Transverse colon (tissue), 4 donors: ENCODE data around the gene VPS35L. TPM values are rescaled to one million over a fixed set of nuclear protein-coding genes. Genes with fewer than 3 reads are reported as not detected.

Experiments used
- DNase-seq: peaks from one replicate; pipeline ENCODE4 v3.0.0-alpha.2; 2019
- H3K27ac ChIP-seq, 4 donors: fragments of 200-600 bp; sonication (generic); 2 replicates each; pipeline ENCODE4 v1.5.1; 2016 to 2018; ENCODE audit warnings: inconsistent platforms in 4 of 4
- H3K27me3 ChIP-seq: fragments of 200-600 bp; sonication (generic); 2 replicates; pipeline ENCODE4 v1.5.1; 2017; ENCODE audit warnings: inconsistent platforms
- H3K36me3 ChIP-seq, 4 donors: fragments of 200-600 bp; sonication (generic); 2 replicates each; pipeline ENCODE4 v1.5.1; 2017 to 2019; ENCODE audit warnings: inconsistent platforms in 4 of 4
- H3K4me1 ChIP-seq, 4 donors: fragments of 200-600 bp; sonication (generic); 2 replicates each; pipeline ENCODE4 v1.5.1; 2017 to 2020; ENCODE audit warnings: inconsistent platforms in 4 of 4
- H3K4me3 ChIP-seq, 4 donors: fragments of 200-600 bp; sonication (generic); 1 replicate in 1 of 4; 2 replicates in 3 of 4; pipeline versions ENCODE4 v1.5.1 to v1.6.1; 2017 to 2019; ENCODE audit warnings: inconsistent platforms in 4 of 4
- H3K9me3 ChIP-seq, 2 donors: fragments of 200-600 bp; sonication (generic); 2 replicates each; pipeline ENCODE4 v1.5.1; 2017 to 2019; ENCODE audit warnings: inconsistent platforms in 2 of 2
- EP300 ChIP-seq: sonication (generic); formaldehyde crosslinking; IDR thresholded peaks from one replicate; pipeline ENCODE4 v1.6.1; 2017; ENCODE audit warnings: antibody characterized with exemption, low read depth
- POLR2A ChIP-seq: fragments of 450-650 bp; IDR thresholded peaks from one replicate; pipeline ENCODE4 v1.6.1; 2016; ENCODE audit warnings: antibody characterized with exemption, mild to moderate bottlenecking, moderate library complexity
- POLR2AphosphoS5 ChIP-seq, 3 donors: sonication (generic); formaldehyde crosslinking; IDR thresholded peaks; one replicate each; pipeline ENCODE4 v1.6.1; 2016; ENCODE audit warnings: antibody characterized with exemption in 3 of 3
- WGBS, 2 donors: methylation state at CpG; one replicate each; pipeline ENCODE4 v1.1.5; 2018; ENCODE audit warnings: low coverage in 1 of 2; 5-methylcytosine and 5-hydroxymethylcytosine counted together
- in situ Hi-C, 4 donors: fragments of 200-750 bp; cut with MboI; loops; one replicate each; pipeline versions ENCODE4 v1.15.0 to v1.15.1; 2017; ENCODE audit warnings: low sequenced_read_pairs in 3 of 4, low pct_ligation_motif_present in 1 of 4, low pct_unique_long_range_greater_than_20kb in 1 of 4
- intact Hi-C: fragments of 100-400 bp; cut with DNase I; formaldehyde crosslinking; loops from one replicate; pipeline ENCODE4 v1.15.1; 2023; ENCODE audit warnings: low total_unique reads
- total RNA-seq, 4 donors: library from RNA; depleted of rRNA; stranded (reverse); fragments of >200 nt; gene quantifications; one replicate each; pipeline ENCODE4 v1.1.0, GENCODE V29; 2016
- TF ChIP-seq, protein P1 (sequence below), 5 experiments: fragments of 200-600 bp in 3 of 5; fragments of 450-650 bp in 2 of 5; sonication (generic) in 3 of 5; IDR thresholded peaks; 1 replicate in 2 of 5; 2 replicates in 3 of 5; pipeline ENCODE4 v1.5.1; 2016 to 2017; ENCODE audit warnings: antibody characterized with exemption in 5 of 5, inconsistent platforms in 3 of 5, mild to moderate bottlenecking in 2 of 5, moderate library complexity in 1 of 5

VPS35L gene
- total RNA-seq, 4 donors from 2014 or later: 40.0 to 89.8 (median 51.5) TPM

- Histone ChIP-seq H3K36me3 (peaks cover 0 to 21% (median 3%) of the 10 kb centered on the region in 4 donors), H3K4me1 (no peaks in the 10 kb centered on the region), H3K27ac (peak overlapping the region in 1 of 4 donors; percentile 36), H3K9me3 (no peaks in the 10 kb centered on the region), H3K4me3 (no peak overlapping the region), H3K27me3 (no peaks in the 10 kb centered on the region)
- intact Hi-C loops: no loop called here
- in situ Hi-C loops: no loop called here
- DNase-seq: no peak
- WGBS, 2 donors: 73 to 77% methylated on average over 4 of the region's 4 CpGs
- TF ChIP-seq POLR2A (no peak), EP300 (no peak), POLR2AphosphoS5 (IDR thresholded peaks at IDR 0.05) (no peak)
- TF ChIP-seq, protein P1, sequence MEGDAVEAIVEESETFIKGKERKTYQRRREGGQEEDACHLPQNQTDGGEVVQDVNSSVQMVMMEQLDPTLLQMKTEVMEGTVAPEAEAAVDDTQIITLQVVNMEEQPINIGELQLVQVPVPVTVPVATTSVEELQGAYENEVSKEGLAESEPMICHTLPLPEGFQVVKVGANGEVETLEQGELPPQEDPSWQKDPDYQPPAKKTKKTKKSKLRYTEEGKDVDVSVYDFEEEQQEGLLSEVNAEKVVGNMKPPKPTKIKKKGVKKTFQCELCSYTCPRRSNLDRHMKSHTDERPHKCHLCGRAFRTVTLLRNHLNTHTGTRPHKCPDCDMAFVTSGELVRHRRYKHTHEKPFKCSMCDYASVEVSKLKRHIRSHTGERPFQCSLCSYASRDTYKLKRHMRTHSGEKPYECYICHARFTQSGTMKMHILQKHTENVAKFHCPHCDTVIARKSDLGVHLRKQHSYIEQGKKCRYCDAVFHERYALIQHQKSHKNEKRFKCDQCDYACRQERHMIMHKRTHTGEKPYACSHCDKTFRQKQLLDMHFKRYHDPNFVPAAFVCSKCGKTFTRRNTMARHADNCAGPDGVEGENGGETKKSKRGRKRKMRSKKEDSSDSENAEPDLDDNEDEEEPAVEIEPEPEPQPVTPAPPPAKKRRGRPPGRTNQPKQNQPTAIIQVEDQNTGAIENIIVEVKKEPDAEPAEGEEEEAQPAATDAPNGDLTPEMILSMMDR (IDR thresholded peaks at IDR 0.05): no peak
These were observed 89.4 kb downstream of the VPS35L start for GRCh38 chr16:19644877-19645276.

DNA sequence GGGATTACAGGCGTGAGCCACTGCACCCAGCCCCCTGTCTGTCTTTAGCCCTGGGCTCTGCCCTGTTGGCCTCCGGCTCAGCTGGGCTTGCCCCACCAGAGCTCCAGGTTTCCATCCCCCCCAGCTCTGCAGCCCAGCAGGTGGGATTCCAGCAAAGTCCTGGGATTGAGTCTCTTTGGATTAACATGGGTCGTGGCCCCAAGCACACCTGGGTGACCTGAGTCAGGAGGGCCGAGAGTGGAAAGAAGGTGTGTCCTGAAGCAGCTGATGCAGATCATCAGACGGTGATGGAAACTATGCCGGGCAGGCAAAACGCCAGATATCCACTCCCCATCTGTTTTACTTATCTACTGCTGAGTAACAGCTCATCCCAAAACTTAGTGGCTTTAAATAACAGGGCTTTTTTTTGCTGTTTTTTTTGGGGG is 90.1 kb downstream of the VPS35L start:
- Histone ChIP-seq H3K4me3 (no peak overlapping the region), H3K36me3 (peaks cover 0 to 20% (median 3%) of the 10 kb centered on the region in 4 donors), H3K4me1 (no peaks in the 10 kb centered on the region), H3K27me3 (no peaks in the 10 kb centered on the region), H3K27ac (peak overlapping the region in 2 of 4 donors; percentile 21 to 60), H3K9me3 (no peaks in the 10 kb centered on the region)
- intact Hi-C loops: no loop called here
- DNase-seq: peak; percentile 20
- TF ChIP-seq, protein P1 (IDR thresholded peaks at IDR 0.05): no peak
- TF ChIP-seq EP300: no peak
- no peak for TF ChIP-seq POLR2AphosphoS5 (IDR thresholded peaks at IDR 0.05)
- TF ChIP-seq POLR2A: no peak
- in situ Hi-C loops: no loop called here
- WGBS, 2 donors: 85% methylated on average over 7 of the region's 7 CpGs; no CpG with 5 or more reads in 1 of the 2 donors

GRCh38 chr16:19649980-19650379 is 94.5 kb downstream of the VPS35L start:
- H3K36me3 ChIP-seq: peaks cover 0 to 29% (median 5%) of the 10 kb centered on the region in 4 donors
- H3K27ac ChIP-seq: no peak overlapping the region
- no peak for DNase-seq
- no peaks in the 10 kb centered on the region for H3K9me3 ChIP-seq
- H3K27me3 ChIP-seq: no peaks in the 10 kb centered on the region
- no peak for TF ChIP-seq POLR2A
- TF ChIP-seq POLR2AphosphoS5 (IDR thresholded peaks at IDR 0.05): no peak
- no peak for TF ChIP-seq EP300
- TF ChIP-seq, protein P1 (IDR thresholded peaks at IDR 0.05): no peak
- WGBS, 2 donors: 91 to 100% methylated on average over 2 to 3 of the region's 3 CpGs
- intact Hi-C loops: no loop called here
- in situ Hi-C loops: no loop called here
- no peaks in the 10 kb centered on the region for H3K4me1 ChIP-seq
- no peak overlapping the region for H3K4me3 ChIP-seq

- H3K9me3 ChIP-seq: no peaks in the 10 kb centered on the region
- intact Hi-C loops: no loop called here
- no peak for TF ChIP-seq EP300
- TF ChIP-seq, protein P1 (IDR thresholded peaks at IDR 0.05): no peak
- no peak for TF ChIP-seq POLR2AphosphoS5 (IDR thresholded peaks at IDR 0.05)
- no peak for TF ChIP-seq POLR2A
- DNase-seq: no peak
- no peaks in the 10 kb centered on the region for H3K27me3 ChIP-seq
- H3K36me3 ChIP-seq: peaks cover 0 to 24% (median 5%) of the 10 kb centered on the region in 4 donors
- no peaks in the 10 kb centered on the region for H3K4me1 ChIP-seq
- H3K27ac ChIP-seq: no peak overlapping the region
- in situ Hi-C loops: no loop called here
- WGBS, 2 donors: 93% methylated on average over 3 to 9 of the region's 9 CpGs
- H3K4me3 ChIP-seq: no peak overlapping the region
These were observed 98.6 kb downstream of the VPS35L start for GRCh38 chr16:19654147-19654546.
